OCI-LY7 (cell line): Measurements from ENCODE around the gene TRPM8.

ENCODE experiments used
- CTCF ChIP-seq: fragments of 200-600 bp; sonication (generic); conservative IDR thresholded peaks from 2 replicates; pipeline ENCODE4 v1.5.1; 2014; ENCODE audit warnings: mild to moderate bottlenecking, antibody characterized with exemption, low read length, moderate library complexity, mixed read lengths
- EZH2phosphoT487 ChIP-seq: fragments of 200-600 bp; sonication (generic); IDR thresholded peaks from 2 replicates; pipeline ENCODE4 v1.6.1; 2018; ENCODE audit warnings: low read depth, borderline replicate concordance, mild to moderate bottlenecking, mixed run types, antibody characterized with exemption, low read length, moderate library complexity, mixed read lengths

- TF ChIP-seq CTCF = no peak
- TF ChIP-seq EZH2phosphoT487 = no peak
Observed at GRCh38 chr2:233967164-233967563, 50.0 kb downstream of the TRPM8 start.
